IPS DF 4.7 (cell line): Measurements from ENCODE around the gene CASQ2.

Experiments used
- DNase-seq: peaks from one replicate; pipeline ENCODE4 v3.0.0-alpha.2; 2013; ENCODE audit warnings: low spot score; ENCODE audit errors: extremely low read depth

CASQ2 gene

DNA sequence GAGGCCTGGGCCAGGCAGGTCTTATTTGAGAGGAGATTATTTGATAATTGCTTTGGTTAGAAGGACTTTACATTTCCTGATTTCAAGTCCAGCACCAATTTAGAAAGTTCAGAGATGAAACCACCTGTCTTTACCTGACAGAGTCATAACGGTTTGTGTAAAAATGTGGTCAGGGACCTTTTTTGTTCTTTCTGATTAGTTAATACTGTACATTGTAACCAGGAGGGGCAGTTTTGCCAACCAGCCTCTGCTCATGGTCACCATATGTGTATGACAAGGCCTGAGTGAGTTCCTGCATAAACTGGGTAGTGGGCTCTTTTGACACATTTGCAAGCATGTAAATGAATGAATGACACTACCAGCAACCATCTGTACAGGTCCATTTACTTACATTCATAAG is 70.9 kb downstream of the CASQ2 start:
- DNase-seq, result no peak

DNA sequence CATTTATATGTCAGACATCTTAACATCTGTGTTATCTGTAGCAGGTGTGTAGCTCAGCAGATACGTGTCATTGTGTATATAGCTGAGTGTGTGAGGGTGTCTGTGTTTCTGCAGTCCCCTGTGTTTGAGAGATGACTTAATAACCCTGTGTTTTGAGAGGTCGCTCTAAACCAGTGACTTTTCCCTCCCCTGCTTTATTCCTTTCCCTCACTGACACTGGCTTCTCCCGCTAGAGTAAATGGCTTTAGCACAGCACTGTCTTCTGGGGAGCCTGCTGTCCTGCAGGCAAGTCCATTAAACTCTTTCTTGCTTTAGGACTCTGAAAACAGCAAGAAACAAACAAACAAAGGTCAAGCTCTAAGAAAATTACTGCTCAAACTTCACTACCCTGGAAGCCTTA is 73.7 kb downstream of the CASQ2 start:
- DNase-seq, result no peak

DNA sequence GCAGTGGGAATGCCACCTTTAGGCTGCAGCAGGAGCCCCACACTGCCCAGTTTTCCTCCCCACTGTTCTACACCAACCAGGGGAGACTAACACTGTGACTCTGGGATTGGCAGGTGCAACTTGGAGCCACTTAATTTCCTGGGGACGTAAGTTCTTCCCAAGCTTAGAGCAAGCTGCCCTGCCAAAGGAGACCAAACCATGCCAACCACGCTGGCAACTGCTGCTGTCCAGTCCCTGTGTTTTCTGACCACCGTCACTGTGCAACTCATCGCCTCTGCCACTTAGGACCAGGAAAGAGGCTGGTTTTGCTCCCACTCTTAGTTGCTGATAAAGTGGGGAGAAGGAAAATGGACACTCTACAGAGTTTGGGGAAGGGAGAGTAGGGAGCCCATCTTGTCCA is 76.3 kb downstream of the CASQ2 start:
- no peak for DNase-seq

DNA sequence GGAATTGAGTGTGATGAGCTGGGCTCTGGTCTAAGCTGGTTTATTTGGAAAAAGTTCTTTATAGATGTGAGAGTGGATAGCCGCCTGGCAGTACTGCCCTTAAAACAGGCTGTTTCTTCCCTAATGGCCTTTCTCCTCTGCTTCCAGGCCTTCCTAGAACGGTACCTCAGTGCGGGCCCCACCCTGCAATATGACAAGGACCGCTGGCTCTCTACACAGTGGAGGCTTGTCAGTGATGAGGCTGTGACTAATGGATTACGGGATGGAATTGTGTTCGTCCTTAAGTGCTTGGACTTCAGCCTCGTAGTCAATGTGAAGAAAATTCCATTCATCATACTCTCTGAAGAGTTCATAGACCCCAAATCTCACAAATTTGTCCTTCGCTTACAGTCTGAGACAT is 77.5 kb downstream of the CASQ2 start:
- DNase-seq, result no peak

DNA sequence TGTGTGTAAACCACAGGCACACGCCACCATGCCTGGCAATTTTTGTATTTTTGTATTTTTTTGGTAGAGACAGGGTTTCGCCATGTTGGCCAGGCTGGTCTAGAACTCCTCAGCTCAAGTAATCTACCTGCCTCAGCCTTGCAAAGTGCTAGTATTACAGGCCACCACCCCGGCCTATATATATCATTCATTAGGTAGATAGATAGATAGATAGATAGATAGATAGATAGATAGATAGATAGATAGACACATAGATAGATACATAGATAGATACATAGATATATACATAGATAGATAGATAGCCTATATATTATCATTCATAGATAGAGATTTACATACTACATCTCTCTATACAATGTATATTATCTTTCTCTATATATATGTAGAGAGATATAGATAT is 80.8 kb downstream of the CASQ2 start:
- no peak for DNase-seq

DNA sequence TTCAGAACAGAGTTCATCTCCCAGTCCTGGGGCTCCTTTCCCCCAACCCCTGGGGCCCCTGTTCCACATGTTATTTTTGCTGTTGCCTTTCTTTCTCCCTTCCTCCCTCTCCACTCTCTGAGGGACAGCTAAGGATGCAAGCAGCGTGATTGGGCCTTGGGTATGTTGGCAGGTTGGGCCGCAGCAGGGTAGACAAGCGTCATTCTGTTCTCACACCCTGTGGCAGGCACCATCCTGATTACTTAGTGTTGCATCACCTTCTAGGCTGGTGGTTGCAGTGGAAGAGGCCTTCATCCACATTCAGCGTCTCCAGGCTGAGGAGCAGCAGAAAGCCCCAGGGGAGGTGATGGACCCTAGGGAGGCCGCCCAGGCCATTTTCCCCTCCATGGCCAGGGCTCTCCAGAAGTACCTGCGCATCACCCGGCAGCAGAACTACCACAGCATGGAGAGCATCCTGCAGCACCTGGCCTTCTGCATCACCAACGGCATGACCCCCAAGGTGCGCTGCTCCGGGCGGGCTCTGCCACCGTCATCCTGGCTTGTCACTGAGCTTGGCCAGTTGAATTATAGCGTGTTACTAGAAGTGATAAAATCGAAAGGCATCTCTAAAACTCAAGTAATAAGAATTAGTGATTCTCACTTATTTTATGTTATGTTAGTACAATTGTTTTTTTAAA is 83.3 kb downstream of the CASQ2 start:
- no peak for DNase-seq

DNA sequence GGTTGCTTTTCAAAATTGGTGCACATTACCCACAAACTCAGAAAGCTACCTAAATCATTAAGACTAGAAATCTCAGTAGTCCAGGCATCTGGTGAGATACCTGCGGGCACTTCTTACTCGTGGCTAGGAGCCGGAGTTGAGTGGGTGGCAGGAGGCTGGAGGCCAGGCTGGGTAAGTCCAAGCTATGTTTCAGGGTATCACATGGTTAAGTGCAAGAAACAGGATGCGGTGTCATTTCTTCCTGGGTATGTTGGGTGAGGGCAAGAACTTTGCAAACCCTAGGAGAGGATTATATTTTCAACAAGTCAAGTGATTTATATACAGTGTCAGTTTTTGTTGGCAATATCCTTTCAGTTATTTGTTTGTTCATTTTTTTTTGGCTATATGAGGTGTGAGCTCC is 85.7 kb downstream of the CASQ2 start:
- no peak for DNase-seq

DNA sequence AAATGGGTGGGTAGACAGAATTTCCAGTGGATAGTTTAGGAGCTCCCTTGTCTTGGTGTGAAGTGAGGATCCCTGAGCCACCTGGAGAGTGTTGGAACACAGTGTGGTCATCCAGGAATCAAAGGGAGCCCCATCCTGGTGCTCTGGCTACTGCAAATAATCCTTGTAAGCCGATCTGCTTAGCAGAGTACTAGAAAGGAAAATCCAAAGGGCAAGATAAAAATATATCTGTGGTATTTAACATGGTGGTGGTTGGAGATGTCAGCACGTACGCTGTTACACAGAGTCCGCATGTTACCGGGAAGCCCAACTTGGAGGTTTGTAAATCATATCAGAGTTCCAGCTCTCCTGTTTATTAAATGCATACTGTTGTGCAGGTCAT is 87.8 kb downstream of the CASQ2 start:
- no peak for DNase-seq

DNA sequence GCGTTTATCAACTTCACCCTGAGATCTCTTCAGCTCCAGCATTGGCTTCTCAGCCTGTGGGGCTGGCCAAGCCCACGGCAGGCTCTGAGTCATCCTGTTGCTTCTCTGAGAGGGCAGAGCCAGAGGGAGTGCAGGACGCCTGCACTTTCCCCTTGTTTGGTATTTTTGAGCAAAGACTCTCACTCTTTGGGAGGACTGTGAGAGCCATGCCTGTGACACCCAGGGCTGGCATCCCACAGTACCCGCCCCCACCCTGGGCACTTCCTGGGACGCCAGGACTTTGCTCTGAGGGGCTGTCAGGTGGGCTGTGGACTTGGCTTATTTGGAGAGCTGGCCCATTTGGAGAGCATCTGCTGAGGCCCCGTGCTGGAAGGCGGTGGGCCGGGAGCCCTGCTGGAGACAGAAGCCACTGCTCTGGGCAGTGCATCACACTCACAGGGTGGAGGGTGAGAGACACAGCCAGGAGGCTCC is 89.3 kb downstream of the CASQ2 start:
- DNase-seq, result no peak

DNA sequence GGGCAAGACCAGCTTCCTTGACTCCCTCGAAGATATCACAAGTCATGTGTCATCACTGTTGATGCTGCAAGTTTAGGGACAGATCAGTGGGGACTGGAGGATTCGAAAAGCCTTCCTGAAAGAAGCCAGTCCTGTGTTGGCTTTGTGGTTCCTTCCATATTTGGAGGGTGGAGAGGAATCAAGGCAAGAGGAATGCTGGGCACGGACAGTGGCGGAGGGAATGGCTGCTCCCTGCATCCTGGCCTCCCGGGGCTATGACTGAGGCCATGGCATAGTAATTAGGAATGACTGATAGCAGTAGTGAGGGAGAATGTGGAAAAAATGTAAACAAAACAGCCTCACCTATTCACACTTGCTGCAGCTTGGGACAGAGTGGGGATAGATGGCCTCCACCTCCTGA is 90.4 kb downstream of the CASQ2 start:
- DNase-seq, result no peak

DNA sequence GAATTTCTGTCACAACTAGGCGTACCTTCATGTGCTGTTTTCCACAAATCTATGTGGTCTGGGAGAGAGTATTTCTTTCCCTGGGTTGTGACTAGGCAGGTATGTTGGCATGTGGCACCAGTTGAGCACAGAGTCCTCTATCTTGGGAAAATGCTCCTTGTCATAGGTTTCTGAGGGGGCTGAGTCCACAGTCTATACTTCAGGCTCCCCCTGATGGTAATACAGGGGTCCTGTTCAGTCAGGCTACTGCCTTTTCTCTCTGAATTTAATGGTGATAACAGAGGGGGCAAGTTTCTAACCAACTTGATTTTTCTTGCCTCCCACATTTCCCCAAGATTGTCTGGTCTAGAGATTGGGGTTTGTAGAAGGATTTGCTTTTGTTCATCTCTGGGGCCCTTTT is 90.9 kb downstream of the CASQ2 start:
- no peak for DNase-seq

DNA sequence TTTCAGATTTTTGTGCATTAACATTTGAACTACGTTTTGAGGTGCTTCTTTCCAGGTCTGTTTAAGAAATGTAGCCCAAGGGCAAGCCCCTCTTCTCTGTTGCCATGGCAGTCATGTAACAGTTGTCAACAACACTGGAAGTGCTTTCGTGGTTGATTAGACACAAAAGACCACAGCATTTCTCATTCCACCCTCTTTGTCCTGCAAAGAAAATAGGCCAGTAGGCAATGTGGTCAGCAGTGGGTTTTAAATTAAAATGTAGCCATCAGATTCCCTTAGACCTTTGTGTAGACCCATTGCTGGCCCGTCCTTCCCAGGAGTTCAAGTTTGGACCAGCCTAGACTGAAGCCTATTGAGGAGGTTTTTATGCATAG is 91.3 kb downstream of the CASQ2 start:
- no peak for DNase-seq

DNA sequence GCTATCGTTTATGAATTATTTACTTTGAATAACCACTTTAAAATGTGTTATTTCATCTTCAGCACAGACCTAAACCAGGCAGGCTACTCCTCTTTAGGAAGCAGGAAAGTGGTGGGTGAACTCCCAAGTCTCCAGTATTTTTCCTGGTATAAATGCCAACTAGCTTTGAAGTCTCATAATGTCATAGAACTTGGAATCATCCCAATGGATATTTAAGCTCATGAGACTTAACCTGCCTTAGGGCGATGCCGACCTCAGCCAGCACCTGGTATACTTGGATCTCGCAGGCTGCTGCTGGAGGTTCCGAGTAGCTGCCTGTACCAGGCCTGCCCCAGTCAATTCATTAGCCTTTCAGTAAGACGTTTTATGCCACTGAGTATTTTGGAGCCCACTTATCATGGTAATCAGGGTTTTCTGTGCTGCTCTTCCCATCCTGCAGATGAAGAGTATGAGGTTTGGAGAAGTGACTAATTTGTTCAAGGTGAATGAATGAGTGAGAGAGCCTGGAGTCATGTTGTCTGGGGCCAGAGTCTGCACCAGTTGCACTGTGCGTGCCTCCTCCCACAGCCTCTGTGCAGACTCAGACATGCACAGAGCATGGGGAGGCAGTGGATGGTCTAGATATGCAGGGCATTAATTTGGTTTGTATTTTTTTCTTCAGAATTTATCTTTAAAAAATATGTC is 91.9 kb downstream of the CASQ2 start:
- no peak for DNase-seq

DNA sequence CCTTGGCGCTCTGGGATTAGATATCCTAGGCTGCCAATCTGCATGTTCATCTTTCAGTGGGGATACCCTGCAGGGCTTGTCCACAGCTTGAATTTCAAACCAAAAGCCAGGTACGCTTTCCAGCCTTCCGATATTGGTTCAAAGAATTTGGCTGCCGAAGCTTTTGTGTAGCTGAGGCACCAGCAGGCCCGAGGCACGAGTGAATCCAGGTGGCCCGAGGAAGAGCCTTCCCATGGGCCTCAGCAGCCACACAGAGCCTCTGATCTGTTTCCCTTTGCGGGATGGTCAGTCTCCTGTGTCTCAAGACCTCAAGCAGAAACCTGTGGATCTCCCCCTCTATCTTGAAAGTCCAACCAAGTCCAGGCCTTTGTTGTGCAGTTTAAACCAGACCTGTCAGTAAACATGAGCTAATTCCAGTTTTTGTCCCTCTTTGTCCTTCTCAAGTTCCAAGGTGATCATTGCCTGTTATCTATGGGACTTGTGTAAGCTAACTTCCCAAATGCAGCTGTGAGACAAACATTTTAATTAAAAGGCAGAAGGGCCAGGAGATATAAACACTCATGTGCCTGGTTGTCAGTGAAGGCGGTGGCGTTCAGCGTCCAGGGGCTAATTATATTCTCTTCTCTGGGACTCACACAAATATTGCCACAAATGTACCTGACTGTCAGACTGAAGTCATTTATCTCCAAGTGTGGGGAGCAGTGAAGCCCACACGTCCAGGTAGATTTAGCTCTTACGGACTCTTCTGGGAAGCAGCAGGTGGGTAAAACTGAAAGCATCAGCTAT is 96.1 kb downstream of the CASQ2 start:
- no peak for DNase-seq

DNA sequence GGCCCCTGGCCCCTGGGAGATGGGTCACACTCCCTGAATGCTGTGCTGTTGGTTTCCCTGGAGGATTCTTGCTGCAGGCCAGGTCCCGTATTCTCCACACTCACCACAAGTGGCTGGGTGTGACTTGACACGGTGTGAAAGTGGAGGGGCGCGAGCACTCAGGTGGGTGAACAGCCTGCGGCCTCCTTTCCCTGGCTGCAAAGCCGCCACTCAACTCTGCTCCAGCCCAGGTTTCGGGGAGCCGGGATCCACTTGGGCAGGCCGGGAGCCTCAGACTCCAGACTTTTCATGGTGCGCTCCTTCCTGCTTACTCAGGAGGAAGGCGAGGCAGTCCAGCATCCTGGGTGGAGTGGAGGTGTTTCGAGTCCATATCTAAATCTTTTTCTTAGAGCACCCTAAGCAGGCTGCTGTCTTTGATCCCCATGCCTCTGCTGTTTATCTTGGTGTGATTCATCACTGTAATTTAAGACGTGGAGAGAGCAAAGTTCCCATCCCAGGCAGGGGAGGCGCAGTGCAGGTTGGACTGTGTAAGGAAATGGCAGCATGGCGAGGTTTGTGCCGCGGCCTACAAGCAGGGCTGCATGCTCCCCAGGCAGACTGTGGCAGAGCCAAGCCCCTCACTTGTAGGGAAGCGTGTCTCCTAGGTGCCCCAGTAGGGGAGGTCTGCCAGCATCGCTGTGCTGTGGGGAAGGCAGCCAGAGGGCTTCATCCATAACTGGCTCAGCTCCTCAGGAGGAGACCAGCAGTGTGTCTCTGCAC is 97.2 kb downstream of the CASQ2 start:
- DNase-seq, result no peak

DNA sequence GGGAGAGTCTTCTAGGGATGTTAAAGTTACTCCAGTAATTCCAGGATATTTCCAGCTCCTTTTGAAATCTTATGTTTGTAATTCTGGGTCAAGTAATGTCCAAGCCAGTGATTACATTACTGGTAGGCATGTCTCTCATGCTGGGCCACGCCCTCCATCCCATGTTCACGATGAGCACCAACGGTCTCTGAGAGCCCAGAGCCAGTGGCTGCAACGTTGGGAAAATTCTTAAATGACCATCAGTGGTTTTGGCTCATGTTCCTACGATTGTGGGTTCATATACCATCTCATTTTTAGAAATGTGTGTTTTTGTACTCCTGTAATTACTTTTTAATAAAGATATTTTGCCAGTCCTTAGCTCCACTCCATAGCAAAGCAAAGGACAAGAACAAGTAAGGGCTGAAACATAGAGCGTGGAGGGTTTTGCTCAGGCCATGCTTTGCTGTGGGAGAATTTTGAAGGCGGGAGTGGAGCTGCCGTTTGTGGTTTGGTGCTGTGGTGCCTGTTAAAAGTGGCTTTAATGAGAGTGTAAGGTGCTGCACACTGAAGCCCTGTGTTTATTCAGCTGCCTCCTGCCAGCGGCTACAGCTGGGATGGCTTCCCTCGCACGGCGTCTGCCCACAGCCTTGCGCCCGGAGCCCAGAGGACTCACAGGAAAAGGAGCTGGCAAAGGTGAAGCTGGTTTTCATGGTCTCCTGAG is 97.9 kb downstream of the CASQ2 start:
- no peak for DNase-seq

DNA sequence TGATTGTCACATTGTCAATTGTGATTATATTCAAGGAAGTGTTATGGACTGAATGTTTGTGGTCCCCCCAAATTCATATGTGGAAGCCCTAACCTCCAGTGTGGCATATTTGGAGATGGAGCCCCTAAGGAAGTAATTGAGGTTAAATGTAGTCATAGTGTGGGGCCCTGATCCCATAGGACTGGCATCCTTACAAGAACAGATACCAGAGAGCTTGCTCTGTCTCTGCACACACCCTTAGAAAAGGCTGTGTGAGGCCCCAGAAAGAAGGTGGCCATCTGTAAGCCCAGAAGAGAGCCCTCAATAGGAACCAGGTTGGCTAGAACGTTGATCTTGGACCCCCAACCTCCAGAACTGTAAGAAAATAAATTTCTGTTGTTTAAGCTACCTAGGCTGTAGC is 98.6 kb downstream of the CASQ2 start:
- no peak for DNase-seq

DNA sequence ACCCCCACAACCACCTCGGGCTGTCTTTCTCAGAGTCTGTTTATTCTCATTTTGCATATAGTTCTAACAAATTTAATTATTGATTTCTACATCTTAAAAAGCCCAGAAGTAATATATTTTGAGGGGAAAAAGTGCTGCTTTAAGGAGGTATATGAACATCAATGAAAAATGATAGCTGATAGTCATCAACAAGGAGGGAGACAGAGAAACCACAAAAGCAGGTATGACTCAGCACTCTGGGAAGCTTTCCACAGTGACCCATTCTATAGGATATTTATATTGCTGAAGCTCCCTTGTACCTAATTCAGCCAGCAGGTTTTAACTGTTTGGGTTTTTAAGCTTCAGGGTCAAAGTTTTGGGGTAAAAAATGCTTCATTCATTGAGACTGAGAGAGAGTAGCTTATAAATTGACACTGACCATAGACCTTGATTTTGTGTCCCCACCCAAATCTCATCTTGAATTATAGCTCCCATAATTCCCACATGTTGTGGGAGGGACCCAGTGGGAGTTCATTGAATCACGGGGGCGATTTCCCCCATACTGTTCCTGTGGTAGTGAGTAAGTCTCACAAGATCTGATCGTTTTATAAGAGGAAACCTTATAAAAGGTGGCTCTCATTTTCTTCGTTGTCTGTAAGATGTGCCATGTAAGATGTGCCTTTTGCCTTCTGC is 99.4 kb downstream of the CASQ2 start:
- DNase-seq, result no peak

DNA sequence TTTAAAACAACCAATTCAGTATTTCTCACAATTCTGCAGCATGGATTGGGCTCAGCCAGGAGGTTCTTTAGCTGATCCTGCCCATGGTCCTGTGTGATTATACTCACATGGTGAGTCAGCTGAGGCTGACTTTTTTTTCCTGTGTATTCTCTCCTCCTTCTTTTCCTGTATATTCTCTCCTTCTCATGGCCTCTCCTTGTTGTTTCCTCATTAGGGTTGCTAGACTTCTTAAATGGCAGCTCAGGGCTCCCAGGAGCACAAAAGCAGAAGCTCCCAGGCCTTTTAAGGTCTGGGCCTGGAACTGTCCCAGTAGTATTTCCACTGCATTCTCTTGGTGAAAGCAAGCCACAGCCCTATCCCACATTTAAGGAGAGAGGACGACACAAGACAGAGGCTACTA is 99.9 kb downstream of the CASQ2 start:
- no peak for DNase-seq

DNA sequence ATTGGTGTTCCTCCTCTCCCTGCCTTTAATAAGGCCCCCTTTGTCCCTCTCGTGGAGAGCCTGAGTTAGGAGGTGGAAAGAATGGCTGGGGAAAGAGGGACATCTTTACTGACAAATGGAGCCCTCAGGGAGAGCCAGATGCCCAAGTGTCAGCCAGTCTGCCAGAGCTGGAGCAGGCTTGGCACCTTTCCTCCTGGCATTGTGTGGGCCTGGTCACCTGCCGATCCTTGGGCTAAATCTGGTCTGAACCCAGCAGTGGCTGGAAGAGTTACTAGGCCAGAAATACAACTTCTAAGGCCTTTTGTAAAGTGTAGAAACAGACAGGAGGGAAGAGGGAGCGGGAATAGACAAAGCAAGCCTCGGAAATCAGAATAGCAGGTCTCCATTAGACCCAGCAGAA is 101.8 kb downstream of the CASQ2 start:
- DNase-seq, result no peak

DNA sequence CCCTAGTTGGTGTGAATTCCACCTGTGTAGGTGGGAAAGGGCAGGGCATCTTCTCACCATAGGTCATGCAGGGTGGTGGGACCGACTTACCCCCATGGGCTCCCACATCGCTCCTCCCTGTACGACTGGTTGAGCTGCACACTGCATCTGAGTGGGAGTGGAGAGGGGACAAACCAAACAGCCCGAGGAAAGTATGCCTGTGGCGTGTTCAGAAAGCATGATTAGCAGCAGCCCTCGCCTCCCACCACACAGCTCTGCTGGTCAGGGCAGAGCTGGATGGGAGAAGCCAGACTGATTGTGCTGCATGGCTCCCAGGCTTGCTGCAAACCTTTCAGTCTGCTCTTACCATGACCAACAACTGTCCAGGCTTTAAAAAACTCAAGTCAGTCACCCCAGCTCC is 102.3 kb downstream of the CASQ2 start:
- DNase-seq, result no peak
